ENCODE results near the gene ATXN7L3.

ATXN7L3 gene

DNA sequence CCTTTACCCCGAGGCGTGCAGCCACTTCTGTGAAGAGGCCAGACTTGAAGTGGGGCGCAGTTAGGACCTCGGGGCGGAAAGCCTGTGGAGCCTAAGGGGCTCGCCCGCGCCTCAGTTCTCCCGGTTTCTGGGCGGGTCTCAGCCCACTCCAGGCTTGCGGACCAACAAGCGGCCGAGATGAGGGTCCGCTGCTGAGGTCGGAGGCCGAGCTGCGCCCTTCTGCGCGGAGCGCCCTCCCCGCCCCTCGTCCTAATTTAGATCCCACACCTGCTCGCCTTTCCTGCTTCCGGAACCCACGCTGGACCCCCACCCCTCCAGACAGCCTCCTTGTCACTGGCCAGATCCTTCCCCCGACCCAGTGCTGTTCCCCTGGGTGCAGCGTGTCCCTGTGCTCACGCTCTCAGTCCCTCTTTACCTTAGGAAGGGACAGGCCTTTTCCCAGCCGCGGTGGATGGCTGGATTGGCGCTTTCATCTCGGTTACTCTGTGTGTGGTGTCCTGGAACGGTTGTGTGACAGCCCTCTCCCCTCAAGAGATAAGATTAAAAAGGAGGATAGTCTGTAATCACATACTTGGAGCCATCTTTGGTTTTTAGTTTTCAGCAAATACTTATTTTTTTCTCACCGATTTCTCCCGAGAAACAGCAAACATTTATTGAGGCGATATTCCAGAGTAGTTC is 933 bp upstream of the ATXN7L3 start:
- no peak for DNase-seq

DNA sequence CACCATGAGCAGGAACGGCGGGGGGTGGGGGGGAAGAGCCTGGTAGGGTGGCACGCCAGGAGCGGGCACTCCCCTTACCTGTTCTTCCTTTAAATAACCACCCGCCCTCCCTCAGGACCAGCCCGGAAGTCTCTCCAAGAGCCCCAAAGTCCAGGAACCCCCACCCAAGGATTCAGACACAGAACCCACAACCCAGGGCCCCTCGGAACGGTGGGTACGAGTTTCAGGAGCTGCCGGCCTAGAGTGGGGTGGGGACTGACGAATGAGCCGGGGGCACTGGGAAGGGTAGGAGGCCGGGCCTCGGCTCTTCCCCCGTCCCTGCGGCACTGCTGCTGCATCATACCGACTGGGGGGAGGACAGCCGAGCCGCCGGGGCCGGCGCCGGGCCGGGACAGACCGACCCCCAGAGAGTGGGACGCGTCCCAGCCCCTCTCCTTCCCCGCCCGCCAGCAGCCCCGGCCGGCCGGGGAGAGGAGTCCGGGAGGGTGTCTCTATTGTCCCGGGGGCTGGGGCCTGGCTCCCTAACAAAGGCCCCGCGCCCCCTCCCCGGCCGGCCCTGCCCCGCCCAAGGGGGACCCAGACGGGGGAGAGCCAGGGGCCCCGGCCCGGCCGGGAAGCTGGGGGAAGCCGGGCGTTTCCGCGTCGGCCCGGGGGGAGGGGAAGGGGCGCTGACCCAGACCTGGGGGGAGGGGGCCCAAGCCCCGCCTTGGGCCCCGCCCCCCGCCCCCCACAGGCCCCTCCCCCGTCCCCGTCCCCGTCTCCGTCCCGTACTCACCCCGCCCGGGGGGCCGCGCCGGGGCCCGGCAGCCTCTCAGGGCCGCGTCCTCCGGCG is 747 bp downstream of the ATXN7L3 start:
- DNase-seq, result peak; percentile 51

DNA sequence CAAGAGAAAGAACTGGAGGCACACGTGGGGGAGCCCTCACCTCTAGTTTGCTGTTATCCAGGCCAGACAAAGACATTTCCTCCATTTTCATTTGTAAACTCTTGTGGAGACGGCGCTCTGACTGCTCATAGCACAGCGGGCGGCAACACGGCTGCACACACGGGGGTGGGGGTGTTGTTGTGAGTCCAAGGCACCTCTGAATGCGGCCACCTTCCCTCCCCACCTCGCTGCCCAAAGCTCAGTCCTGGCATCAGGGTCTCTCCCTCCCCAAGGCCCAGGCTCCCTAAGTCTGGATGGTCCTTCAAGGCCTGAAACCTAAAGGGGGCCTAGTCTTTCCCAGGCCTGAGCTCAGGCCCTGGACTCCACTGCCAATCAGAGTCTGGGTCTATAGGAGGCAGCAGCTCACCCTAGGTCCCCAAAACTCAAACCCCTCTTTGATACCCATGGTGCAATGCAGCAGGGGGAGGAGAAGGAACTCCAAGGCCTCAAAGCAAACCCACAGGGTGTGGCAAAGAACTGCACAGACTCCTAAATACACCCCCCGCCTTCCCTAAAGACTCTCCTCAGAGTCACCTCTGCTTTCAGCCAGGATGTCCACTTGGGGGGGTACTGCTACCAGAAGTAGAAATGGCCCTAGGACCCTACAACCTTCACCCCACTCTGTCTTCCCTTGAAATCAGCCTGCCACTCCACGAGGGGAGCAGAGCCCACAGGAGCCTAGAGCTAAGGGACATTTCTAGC is 1.5 kb downstream of the ATXN7L3 start:
- DNase-seq, result peak; percentile 65

DNA sequence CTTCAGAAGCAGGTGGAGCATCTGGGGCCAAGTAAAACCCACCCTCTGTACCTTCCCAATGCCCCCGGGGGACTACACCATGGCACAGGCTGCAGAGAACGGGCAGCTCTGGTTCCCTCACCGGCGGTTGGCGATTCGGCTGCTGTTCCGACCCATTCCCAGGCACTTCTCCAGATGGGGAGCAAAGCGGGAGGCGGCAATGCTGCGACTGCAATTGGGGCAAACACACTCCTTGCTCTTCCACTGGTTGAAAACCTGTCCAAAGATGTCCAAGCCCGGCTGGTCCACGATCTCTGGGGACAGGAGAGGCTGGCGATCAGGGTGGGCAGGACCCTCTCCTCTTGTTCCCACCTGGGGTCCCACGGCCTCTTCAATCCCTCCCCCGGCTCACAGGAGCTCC is 2.6 kb downstream of the ATXN7L3 start:
- no peak for DNase-seq

DNA sequence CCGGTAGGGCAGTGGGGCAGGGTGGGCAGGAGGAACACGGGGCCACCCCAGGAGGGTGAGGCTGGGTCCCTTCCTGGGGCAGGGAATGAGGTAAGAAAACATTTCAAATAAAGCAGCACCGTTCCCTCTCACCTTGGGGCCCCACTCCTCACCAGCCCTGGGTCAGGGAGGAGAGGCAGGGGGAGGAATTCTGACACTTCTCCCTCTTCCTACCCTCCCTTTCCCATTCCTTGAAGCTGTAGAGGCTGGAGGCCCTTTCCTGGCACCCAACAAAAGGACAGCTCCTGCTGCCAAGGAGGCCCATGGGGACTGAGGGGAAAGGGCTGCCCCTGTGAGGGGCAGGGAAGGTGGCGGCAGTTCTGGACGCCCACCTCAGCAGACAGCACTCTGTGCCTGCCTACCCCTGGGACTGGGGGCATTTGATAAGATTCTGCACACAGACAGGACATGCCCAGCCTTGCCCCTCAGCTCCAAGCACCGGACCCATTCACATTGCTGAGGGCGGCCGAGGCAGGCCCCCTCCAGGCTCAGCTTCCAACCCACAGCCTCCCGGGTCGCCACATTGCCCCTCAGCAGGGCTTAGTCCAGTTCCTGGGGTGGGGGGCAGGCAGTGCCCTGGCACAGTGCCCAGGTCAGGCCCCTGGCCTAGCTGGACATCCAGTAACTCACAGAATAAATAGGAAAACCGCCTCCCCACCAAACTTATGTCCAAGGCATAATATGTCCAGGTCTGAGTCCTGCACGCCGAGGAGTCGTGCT is 6.2 kb downstream of the ATXN7L3 start:
- DNase-seq, result no peak

DNA sequence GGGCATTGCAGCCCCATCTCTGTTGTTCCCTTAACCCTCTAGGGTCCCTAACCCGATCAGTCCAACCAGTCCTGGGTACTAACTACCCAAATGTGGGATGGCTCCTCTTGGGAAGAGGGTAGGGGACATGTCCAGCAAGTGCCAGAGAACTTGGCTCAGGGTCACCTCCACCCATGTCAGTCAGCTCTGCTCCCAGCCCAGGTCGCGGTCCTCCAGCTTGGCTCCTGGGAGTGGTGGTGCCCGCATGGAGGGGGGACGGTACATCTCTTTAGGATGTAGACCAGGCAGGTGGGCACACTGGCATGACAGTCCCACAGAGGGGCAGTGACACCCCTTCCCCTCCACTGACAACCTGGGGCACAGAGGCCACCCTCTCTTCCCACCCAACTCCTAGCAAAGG is 6.9 kb downstream of the ATXN7L3 start:
- no peak for DNase-seq

DNA sequence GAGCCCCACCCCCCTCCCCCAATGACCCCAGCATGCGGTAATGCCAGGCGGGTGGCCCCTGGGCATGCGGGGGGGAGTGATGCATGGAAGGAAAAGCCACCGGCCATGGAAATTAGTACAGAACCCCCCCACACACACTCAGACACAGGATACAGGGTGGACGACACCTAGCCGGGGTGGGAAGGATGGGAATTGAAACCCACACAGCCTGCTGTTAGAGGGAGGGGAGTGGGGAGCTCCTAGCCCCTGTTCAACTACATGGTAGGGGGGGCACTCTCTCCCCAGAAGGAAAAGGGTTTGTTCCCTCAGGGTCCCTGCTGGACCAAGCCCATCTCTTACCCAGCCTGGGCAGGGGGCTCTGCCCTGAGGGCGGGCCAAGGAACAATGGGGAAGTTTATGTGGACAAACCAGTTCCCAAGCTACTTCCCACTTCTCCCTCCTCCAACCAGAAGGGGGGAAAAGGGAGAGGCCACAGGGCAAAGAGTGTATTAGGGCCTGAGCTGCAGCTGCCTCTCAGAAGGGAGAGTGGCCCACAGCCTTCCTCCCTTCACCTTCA is 7.7 kb downstream of the ATXN7L3 start:
- DNase-seq, result no peak

DNA sequence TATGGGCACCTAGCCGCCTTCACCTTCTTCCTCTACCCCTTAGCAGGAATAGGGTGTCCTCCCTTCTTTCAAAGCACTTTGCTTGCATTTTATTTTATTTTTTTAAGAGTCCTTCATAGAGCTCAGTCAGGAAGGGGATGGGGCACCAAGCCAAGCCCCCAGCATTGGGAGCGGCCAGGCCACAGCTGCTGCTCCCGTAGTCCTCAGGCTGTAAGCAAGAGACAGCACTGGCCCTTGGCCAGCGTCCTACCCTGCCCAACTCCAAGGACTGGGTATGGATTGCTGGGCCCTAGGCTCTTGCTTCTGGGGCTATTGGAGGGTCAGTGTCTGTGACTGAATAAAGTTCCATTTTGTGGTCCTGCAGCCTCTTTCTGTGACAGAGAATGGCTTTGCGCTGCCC is 8.3 kb downstream of the ATXN7L3 start:
- no peak for DNase-seq

DNA sequence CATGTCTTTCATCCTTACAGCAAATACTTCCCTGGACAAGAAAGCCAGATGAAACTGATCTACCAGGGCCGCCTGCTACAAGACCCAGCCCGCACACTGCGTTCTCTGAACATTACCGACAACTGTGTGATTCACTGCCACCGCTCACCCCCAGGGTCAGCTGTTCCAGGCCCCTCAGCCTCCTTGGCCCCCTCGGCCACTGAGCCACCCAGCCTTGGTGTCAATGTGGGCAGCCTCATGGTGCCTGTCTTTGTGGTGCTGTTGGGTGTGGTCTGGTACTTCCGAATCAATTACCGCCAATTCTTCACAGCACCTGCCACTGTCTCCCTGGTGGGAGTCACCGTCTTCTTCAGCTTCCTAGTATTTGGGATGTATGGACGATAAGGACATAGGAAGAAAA is 9.2 kb downstream of the ATXN7L3 start:
- DNase-seq, result no peak

DNA sequence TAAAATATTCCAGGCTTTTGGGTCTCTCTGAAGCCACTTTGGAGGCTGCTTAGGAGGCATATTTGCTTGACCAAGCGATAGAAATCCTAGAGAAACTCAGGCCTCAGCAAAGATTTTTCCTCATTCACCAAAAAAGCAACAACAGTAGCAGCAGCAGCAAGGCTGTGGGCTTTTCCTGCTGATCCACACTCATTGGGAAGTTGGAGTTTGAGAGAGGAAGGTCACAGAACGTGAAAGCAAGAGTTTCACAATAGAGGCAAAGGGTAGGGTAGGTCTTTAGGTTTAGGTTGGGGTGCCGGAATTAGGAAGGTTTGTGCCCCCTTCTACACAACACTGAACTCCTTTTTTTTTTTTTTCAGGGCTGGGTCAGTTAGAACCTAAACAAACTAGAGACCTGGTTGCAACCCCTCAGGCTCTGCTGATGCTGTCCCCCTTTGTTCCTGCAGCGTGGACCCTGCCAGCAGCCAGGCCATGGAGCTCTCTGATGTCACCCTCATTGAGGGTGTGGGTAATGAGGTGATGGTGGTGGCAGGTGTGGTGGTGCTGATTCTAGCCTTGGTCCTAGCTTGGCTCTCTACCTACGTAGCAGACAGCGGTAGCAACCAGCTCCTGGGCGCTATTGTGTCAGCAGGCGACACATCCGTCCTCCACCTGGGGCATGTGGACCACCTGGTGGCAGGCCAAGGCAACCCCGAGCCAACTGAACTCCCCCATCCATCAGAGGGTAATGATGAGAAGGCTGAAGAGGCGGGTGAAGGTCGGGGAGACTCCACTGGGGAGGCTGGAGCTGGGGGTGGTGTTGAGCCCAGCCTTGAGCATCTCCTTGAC is 10.9 kb downstream of the ATXN7L3 start:
- DNase-seq, result no peak

DNA sequence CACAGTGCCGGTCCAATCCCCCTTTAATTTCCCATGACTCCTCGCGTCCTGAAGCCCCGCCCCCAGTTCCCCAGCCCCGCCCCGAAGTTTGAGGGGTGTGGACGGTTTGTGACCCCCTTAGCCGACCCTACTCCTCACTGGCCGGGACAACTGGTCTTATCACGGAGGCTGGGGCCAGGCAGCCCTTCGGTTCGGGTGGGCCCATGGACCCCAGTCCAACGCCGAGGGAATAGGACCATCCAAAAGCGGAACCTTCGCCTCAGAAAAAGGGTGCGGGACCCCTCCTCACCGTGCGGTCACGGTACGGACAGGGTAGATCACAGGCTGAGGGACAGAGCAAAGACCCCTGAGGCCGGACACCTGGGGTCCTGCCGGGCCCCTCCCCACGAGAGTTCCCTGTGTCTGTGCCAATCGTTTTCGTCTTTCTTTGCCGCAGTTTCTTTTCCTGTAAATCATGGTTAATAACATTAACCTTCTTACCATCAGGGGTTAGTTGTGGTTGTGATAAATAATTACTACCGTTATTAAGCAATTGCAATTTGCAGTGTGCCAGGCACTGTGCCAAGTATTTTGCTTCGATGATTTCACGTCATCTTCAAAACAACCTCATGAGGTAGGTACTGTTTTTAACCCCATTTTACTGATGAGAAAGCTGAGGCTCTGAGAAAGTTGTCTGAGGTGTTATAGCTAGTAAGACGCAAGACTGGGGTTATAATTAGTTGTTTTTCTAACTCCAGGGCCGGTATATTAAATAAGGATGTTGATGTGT is 12.4 kb downstream of the ATXN7L3 start:
- DNase-seq, result peak; percentile 53

DNA sequence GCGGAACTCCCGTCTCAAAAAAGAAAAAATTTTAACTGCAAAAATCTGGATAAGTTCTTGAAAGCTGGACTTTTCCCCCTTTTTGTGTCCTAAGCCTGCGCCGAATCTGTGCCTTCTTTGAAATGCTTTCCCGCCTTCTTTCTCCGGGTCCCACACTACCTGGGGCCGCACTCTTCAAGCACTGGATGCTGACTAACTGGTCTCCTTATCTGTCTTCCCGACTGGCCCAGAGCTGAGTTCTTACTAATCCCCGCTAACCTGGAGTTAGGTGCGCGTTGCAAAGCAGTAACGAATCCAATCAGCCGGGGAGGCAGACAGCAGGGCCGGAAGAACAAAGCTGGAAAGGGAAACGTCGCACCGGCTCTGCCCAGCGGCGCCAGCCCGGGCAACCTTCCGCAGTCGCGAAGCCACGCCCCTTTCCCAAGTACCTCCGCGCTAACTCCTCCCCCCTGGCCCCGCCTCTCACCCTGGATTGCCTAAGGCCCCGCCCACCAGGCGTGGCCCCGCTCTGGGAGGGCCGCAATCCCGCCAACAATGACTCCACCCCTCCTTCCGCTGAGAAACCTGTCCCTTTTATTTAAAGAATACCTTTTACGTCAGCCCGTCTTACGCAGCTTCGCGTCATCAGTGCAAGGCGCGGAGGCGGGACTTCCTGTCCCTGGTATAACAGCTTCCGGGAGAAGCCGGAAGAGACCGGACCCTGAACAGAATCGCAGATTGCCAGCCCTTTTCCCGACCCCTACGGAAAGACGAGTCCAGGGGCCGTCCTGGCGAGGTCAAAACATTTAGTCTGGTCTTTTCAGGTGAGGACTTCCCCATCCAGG is 13.2 kb downstream of the ATXN7L3 start, which contains the start of gene TMUB2:
Gene TMUB2 (plus strand): TSS at position 666 of the 824 bp plus-strand sequence. CDS start 737 bp downstream, outside the sequence.
- DNase-seq, result peak; percentile 100

DNA sequence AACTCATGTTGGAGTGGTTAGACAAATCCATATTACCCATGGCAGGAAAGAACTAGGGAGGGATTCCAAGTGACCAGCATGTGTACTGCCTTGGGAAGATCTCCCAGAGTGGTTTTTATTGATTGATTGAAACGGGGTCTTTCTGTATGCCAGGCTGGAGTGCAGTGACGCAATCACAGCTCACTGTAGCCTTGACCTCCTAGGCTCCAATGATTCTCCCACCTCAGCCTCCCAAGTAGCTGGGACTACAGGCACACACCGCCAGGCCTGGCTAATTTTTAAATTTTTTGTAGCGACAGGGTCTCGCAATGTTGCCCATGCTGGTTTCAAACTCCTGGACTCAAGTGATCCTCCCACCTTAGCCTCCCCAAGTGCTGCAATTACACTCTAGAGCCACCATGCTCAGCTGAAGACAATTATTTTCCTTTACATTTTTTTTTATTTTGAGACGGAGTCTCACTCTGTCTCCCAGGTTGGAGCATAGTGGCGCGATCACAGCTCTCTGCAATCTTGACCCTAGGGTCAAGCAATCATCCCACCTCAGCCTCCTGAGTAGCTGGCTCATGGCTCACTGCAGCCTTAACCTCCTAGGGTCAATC is 15.4 kb downstream of the ATXN7L3 start:
- no peak for DNase-seq

DNA sequence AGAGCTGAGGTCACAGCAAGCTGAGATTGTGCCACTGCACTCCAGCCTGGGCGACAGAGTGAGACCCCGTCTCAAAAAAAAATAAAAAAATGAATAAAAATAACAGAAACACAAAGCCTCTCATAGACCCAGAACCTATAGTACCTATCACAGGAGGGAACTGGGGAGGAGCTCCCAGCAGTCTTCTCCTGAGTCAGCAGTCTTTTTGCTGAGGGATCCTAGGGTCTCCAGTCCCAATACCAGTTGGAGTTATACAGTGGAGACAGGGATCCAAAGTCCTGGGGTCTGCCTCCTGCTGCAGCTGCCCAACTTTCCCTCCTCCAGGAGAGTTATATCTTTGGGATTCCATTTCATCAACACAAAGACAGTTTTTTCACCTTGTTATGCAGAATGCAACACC is 16.7 kb downstream of the ATXN7L3 start:
- DNase-seq, result no peak

DNA sequence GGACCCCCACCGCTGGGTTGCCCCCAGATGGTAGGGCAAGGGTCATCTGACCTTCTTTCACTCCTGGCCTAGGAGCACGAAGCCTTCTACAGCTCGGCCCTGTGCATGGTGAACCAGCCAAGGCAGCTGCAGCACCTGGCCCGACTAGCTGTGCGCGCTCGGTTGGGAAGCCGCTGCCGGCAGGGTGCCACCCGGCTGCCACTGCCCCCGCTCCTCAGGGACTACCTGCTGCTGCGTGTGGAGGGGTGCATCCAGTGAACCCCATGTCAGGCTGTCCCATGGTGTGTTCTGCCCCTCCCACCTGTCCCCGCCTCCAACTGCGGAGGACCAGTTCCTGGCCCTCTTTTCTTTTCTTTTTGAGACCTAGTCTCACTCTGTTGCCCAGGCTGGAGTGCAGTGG is 21.6 kb downstream of the ATXN7L3 start:
- DNase-seq, result no peak

DNA sequence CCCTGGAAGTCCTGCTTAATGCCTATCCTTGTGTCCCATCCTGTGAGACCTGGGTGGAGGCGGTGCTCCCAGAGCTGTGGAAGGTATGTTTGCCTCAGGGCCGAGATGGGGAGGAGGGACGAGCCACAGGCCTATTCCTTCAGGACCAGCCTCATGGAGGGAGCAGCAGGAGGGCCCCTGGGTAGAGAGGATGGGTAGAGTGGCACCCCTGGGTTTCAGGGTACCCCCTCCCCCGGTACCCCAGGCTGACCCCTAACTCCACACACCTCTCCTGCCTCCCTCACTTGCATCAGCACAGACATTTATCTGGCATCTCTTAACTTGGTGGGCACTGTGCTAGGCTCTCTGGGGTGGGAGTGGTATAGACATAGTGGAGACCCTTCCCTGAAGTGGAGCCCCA is 22.0 kb downstream of the ATXN7L3 start:
- DNase-seq, result no peak

DNA sequence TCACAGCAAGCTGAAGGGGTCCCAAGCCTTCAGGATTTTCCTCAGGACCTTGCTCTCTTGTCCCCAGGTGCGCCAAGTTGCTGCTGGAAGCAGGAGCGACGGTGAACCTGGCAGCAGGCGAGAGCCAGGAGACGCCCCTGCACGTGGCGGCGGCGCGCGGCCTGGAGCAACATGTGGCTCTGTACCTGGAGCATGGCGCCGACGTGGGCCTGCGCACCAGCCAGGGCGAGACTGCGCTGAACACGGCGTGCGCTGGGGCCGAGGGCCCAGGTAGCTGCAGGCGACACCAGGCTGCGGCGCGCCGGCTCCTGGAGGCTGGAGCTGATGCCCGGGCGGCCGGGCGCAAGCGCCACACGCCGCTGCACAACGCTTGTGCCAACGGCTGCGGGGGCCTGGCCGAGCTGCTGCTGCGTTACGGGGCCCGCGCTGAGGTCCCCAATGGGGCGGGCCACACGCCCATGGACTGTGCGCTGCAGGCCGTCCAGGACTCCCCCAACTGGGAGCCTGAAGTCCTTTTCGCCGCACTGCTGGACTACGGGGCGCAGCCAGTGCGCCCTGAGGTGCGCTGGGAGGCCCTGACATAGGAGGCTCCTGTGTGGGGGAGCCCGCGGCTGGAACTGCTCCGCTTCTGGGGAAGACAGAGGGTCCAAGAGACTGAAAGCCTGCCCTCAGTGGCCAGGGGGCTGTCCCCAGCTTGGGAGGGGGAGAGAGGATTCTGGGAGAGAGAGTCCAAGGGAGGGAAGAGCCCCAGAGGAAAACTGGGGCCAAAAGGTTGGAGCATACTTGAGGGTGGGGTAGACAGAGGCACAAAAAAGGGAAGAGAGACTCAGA is 22.8 kb downstream of the ATXN7L3 start:
- DNase-seq, result no peak

DNA sequence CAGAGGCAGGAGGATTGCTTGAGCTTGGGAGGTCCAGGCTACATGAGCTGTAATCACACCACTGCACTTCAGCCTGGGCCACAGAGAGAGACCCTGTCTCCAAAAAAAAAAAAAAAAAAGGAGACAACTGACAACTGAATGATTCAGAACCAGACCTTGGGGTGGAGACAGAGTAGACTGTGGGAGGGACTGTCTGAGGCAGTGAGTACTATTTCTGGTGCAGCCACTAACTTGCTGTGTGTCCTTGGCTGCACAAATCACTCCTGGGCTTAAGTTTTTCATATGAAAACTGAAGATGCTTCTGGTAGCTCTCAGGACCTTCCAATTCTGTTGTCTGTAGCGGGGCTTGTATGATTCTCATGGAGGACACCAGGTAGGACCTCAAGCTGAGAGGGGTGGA is 23.4 kb downstream of the ATXN7L3 start:
- no peak for DNase-seq
